ENCODE data around the gene RBM19.

The RBM19 gene

DNA sequence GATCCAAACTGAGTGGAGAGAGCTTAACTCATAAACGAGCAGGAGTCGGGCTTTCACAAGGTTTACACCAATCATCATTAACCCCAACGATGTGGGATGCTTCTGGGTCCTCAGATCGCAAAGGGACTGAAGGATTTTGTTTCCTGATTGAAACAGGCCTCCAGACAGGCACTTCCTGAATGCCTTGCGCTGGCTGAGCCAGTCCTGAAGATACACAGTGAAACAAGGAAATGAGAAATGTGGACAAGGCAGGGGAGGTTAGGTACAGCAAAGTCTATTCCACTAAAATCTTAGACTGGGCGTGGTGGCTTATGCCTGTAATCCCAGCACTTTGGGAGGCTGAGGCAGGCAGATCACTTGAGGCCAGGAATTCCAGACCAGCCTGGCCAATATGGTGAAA, 30.7 kb downstream of the RBM19 start:
- no peak overlapping the region for H3K4me3 ChIP-seq (ENCODE audit: severe bottlenecking)
- H3K27ac ChIP-seq (ENCODE audit: poor library complexity, severe bottlenecking) = no peak overlapping the region
- ATAC-seq (ENCODE audit: low read depth) (no peak), DNase-seq (ENCODE audit: low spot score) (no peak)
- TF ChIP-seq CTCF (IDR thresholded peaks at IDR 0.05; ENCODE audit: poor library complexity, severe bottlenecking) = no peak
- H3K4me1 ChIP-seq (ENCODE audit: insufficient read depth, poor library complexity, severe bottlenecking) = no peaks in the 10 kb centered on the region
- no peaks in the 10 kb centered on the region for H3K9me3 ChIP-seq (ENCODE audit: severe bottlenecking)
- H3K27me3 ChIP-seq (ENCODE audit: insufficient read depth, poor library complexity, severe bottlenecking) = no peaks in the 10 kb centered on the region
- H3K36me3 ChIP-seq (ENCODE audit: low read depth) = peaks cover 39% of the 10 kb centered on the region

DNA sequence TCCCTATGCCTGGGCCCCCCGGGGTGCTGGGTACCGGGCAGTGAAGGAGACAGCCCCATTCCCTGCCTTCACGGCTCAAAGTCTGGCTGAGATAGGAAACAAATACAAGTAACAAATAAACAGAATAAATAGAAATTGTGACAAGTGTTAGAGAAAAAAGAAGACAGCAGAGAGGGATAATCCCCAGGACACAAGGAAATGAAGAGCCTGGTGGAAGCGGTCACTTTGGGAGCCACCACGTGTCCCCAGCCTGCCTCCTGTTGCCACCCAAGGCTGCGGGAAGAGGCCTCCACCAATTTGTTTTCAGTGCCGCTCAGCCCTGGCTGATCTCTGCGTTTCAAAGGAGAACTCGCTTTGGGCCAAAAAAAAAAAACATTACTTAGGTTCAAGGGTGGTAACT, 31.2 kb downstream of the RBM19 start:
- Histone ChIP-seq H3K4me3 (ENCODE audit: severe bottlenecking) (no peak overlapping the region), H3K27me3 (ENCODE audit: insufficient read depth, poor library complexity, severe bottlenecking) (no peaks in the 10 kb centered on the region), H3K27ac (ENCODE audit: poor library complexity, severe bottlenecking) (no peak overlapping the region), H3K36me3 (ENCODE audit: low read depth) (peaks cover 39% of the 10 kb centered on the region), H3K9me3 (ENCODE audit: severe bottlenecking) (no peaks in the 10 kb centered on the region), H3K4me1 (ENCODE audit: insufficient read depth, poor library complexity, severe bottlenecking) (no peaks in the 10 kb centered on the region)
- ATAC-seq (ENCODE audit: low read depth) (no peak), DNase-seq (ENCODE audit: low spot score) (no peak)
- no peak for TF ChIP-seq CTCF (IDR thresholded peaks at IDR 0.05; ENCODE audit: poor library complexity, severe bottlenecking)

DNA sequence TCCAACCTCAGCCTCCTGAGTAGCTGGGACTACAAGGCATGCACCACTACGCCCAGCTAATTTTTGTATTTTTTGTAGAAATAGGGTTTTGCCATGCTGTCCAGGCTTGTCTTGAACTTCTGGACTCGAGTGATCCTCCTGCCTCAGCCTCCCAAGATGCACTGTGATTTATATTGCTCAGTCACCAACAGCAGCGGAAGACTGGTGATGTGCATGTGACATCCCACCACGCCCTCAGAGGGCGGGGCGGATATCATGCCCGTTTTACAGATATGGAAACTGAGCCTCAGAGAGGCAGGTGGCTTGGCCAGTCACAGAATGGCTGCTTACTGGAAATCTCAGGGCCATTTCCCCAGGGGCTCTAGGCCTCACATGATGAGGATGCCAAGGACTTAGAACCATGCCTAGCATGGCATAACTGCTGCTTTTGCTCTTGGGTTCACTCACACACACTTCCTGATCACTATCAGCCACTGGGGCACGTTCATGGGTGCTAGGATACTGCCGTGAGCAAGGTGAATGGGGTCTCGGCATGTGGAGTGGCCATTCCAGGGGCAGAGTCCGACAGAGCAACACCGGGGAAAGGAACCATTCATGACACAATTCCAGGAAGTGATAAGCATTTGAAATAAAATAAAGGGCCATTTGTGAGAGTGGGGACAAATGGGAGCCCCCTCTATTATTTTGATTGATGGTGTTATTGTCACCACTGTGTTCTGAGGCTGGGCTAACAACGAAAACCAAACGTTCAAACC, 31.9 kb downstream of the RBM19 start:
- peaks cover 38% of the 10 kb centered on the region for H3K36me3 ChIP-seq (ENCODE audit: low read depth)
- no peak for DNase-seq (ENCODE audit: low spot score)
- no peaks in the 10 kb centered on the region for H3K4me1 ChIP-seq (ENCODE audit: insufficient read depth, poor library complexity, severe bottlenecking)
- H3K4me3 ChIP-seq (ENCODE audit: severe bottlenecking) = no peak overlapping the region
- no peaks in the 10 kb centered on the region for H3K9me3 ChIP-seq (ENCODE audit: severe bottlenecking)
- no peaks in the 10 kb centered on the region for H3K27me3 ChIP-seq (ENCODE audit: insufficient read depth, poor library complexity, severe bottlenecking)
- TF ChIP-seq CTCF (IDR thresholded peaks at IDR 0.05; ENCODE audit: poor library complexity, severe bottlenecking) = no peak
- no peak overlapping the region for H3K27ac ChIP-seq (ENCODE audit: poor library complexity, severe bottlenecking)
- no peak for ATAC-seq (ENCODE audit: low read depth)

- H3K27ac ChIP-seq (ENCODE audit: poor library complexity, severe bottlenecking) = no peak overlapping the region
- H3K36me3 ChIP-seq (ENCODE audit: low read depth) = peaks cover 28% of the 10 kb centered on the region
- H3K9me3 ChIP-seq (ENCODE audit: severe bottlenecking) = no peaks in the 10 kb centered on the region
- no peak overlapping the region for H3K4me3 ChIP-seq (ENCODE audit: severe bottlenecking)
- TF ChIP-seq CTCF (IDR thresholded peaks at IDR 0.05; ENCODE audit: poor library complexity, severe bottlenecking) = no peak
- no peak for DNase-seq (ENCODE audit: low spot score)
- no peaks in the 10 kb centered on the region for H3K4me1 ChIP-seq (ENCODE audit: insufficient read depth, poor library complexity, severe bottlenecking)
- no peak for ATAC-seq (ENCODE audit: low read depth)
- H3K27me3 ChIP-seq (ENCODE audit: insufficient read depth, poor library complexity, severe bottlenecking) = no peaks in the 10 kb centered on the region
Observed at GRCh38 chr12:113933201-113933786, 32.8 kb downstream of the RBM19 start.

Data from RWPE2 (cell line).